ENCODE data around the gene CLNK. TPM values are rescaled to one million over a fixed set of nuclear protein-coding genes. Genes with fewer than 3 reads are reported as not detected.

The CLNK gene
- total and polyA plus RNA-seq, 2 donors (not counting 1 experiment from before 2014, with no cell fraction given): 0.57 to 0.75 TPM

- H3K79me2 ChIP-seq (ENCODE audit: control insufficient read depth, insufficient read depth, low read length): no peaks in the 10 kb centered on the region
- no peak for TF ChIP-seq EZH2 (IDR thresholded peaks at IDR 0.05; ENCODE audit: borderline replicate concordance, insufficient read depth, low read depth, low read length, poor library complexity, severe bottlenecking)
- TF ChIP-seq, protein P1, sequence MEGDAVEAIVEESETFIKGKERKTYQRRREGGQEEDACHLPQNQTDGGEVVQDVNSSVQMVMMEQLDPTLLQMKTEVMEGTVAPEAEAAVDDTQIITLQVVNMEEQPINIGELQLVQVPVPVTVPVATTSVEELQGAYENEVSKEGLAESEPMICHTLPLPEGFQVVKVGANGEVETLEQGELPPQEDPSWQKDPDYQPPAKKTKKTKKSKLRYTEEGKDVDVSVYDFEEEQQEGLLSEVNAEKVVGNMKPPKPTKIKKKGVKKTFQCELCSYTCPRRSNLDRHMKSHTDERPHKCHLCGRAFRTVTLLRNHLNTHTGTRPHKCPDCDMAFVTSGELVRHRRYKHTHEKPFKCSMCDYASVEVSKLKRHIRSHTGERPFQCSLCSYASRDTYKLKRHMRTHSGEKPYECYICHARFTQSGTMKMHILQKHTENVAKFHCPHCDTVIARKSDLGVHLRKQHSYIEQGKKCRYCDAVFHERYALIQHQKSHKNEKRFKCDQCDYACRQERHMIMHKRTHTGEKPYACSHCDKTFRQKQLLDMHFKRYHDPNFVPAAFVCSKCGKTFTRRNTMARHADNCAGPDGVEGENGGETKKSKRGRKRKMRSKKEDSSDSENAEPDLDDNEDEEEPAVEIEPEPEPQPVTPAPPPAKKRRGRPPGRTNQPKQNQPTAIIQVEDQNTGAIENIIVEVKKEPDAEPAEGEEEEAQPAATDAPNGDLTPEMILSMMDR (IDR thresholded peaks at IDR 0.05): no peak
- H3K27ac Mint-ChIP-seq: no peak overlapping the region
- no peak overlapping the region for H3K27ac ChIP-seq (ENCODE audit: low read length in 2 of 2)
- H3K27me3 Mint-ChIP-seq: peaks cover 16% of the 10 kb centered on the region
- 91% methylated on average over 8 of the region's 8 CpGs for WGBS (ENCODE audit: insufficient coverage)
- ChIA-PET CTCF (no interaction called here), POLR2A (no interaction called here)
- no peak overlapping the region for H2AFZ ChIP-seq (ENCODE audit: insufficient read depth, low read depth, low read length, poor library complexity, severe bottlenecking)
- no peaks in the 10 kb centered on the region for H3K4me1 ChIP-seq (ENCODE audit: control insufficient read depth in 2 of 2, insufficient read depth in 2 of 2, low read length in 2 of 2)
- intact Hi-C loops (cut with micrococcal nuclease): no loop called here
- no peaks in the 10 kb centered on the region for H3K9me3 Mint-ChIP-seq (ENCODE audit: insufficient read depth)
- H4K20me1 ChIP-seq (ENCODE audit: control insufficient read depth, insufficient read depth, low read length, poor library complexity, severe bottlenecking): no peaks in the 10 kb centered on the region
- ATAC-seq (ENCODE audit: low read depth) (no peak), DNase-seq (no peak)
- H3K27me3 ChIP-seq (replicated peaks in 1 of 4; ENCODE audit: control extremely low read depth in 1 of 4, control insufficient read depth in 3 of 4, insufficient read depth in 4 of 4, low read length in 3 of 4): no peaks in the 10 kb centered on the region
- H3K4me2 ChIP-seq (replicated peaks; ENCODE audit: low read depth, low read length, poor library complexity, severe bottlenecking): no peak overlapping the region
- H3K9me3 ChIP-seq (ENCODE audit: control extremely low read depth in 1 of 3, control insufficient read depth in 2 of 3, insufficient read depth in 1 of 3, low read length in 2 of 3): no peaks in the 10 kb centered on the region
- H3K4me1 Mint-ChIP-seq: no peaks in the 10 kb centered on the region
- no peak overlapping the region for H3K9ac ChIP-seq (ENCODE audit: low read length)
- no peak overlapping the region for H3K4me3 Mint-ChIP-seq
- H3K36me3 ChIP-seq (replicated peaks in 1 of 2; ENCODE audit: control extremely low read depth in 1 of 2, control insufficient read depth in 1 of 2, extremely low read depth in 1 of 2, insufficient read depth in 2 of 2, low read length in 1 of 2): no peaks in the 10 kb centered on the region
- H3K4me3 ChIP-seq (ENCODE audit: control extremely low read depth in 1 of 5, extremely low read depth in 1 of 5, insufficient read depth in 1 of 5, low read depth in 2 of 5, low read length in 4 of 5): no peak overlapping the region
Observed at GRCh38 chr4:10495651-10496050, 188.9 kb downstream of the CLNK start.

DNA sequence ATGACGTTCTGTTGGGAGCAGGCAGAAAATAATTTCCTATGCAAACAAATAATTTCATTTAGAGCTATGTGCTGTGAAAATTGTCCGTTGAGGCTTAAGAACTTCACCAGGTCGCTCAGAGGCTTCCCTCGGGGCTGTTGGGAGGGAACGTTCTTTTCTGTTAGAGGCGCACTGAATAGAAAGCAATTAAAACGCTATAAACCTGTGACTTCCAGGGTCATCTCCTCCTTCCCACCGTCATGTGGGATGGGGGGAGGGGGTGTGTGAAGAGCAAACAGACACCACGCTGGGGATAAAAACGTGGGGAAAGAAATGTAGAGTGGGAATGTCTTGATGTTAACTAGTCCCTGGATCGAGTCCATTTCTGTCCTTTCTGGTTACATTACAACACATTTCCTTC is 192.1 kb downstream of the CLNK start:
- 80% methylated on average over 2 of the region's 11 CpGs for WGBS (ENCODE audit: insufficient coverage)
- Mint-ChIP-seq H3K27ac (no peak overlapping the region), H3K9me3 (ENCODE audit: insufficient read depth) (no peaks in the 10 kb centered on the region), H3K27me3 (peaks cover 22% of the 10 kb centered on the region), H3K4me1 (no peaks in the 10 kb centered on the region), H3K4me3 (no peak overlapping the region)
- ChIA-PET POLR2A (no interaction called here), CTCF (no interaction called here)
- Histone ChIP-seq H4K20me1 (ENCODE audit: control insufficient read depth, insufficient read depth, low read length, poor library complexity, severe bottlenecking) (no peaks in the 10 kb centered on the region), H3K4me1 (ENCODE audit: control insufficient read depth in 2 of 2, insufficient read depth in 2 of 2, low read length in 2 of 2) (no peaks in the 10 kb centered on the region), H3K79me2 (ENCODE audit: control insufficient read depth, insufficient read depth, low read length) (no peaks in the 10 kb centered on the region), H3K9me3 (ENCODE audit: control extremely low read depth in 1 of 3, control insufficient read depth in 2 of 3, insufficient read depth in 1 of 3, low read length in 2 of 3) (no peaks in the 10 kb centered on the region), H3K27me3 (replicated peaks in 1 of 4; ENCODE audit: control extremely low read depth in 1 of 4, control insufficient read depth in 3 of 4, insufficient read depth in 4 of 4, low read length in 3 of 4) (no peaks in the 10 kb centered on the region), H3K27ac (ENCODE audit: low read length in 2 of 2) (no peak overlapping the region), H3K9ac (ENCODE audit: low read length) (no peak overlapping the region), H3K36me3 (replicated peaks in 1 of 2; ENCODE audit: control extremely low read depth in 1 of 2, control insufficient read depth in 1 of 2, extremely low read depth in 1 of 2, insufficient read depth in 2 of 2, low read length in 1 of 2) (no peaks in the 10 kb centered on the region), H3K4me3 (ENCODE audit: control extremely low read depth in 1 of 5, extremely low read depth in 1 of 5, insufficient read depth in 1 of 5, low read depth in 2 of 5, low read length in 4 of 5) (no peak overlapping the region), H3K4me2 (replicated peaks; ENCODE audit: low read depth, low read length, poor library complexity, severe bottlenecking) (no peak overlapping the region), H2AFZ (ENCODE audit: insufficient read depth, low read depth, low read length, poor library complexity, severe bottlenecking) (no peak overlapping the region)
- no peak for ATAC-seq (ENCODE audit: low read depth)
- intact Hi-C loops (cut with micrococcal nuclease): no loop called here
- DNase-seq: no peak
- no peak for TF ChIP-seq EZH2 (IDR thresholded peaks at IDR 0.05; ENCODE audit: borderline replicate concordance, insufficient read depth, low read depth, low read length, poor library complexity, severe bottlenecking)
- TF ChIP-seq, protein P1 (IDR thresholded peaks at IDR 0.05): no peak

Data from B cell (primary cell).